Activated CD8-positive, alpha-beta T cell treated with anti-CD3 and anti-CD28 coated beads, Interleukin-2, amount 10 ng/mL, durations not matched to agents 7 days and 5 days (primary cell): Measurements from ENCODE around the gene DCDC1. TPM values are rescaled to one million over a fixed set of nuclear protein-coding genes. Genes with fewer than 3 reads are reported as not detected.
A peak's percentile ranks its signal among the peaks of the same experiment; 100 is the strongest.

Experiments used
- ATAC-seq: fragments of 150-1000 bp; cut with Tn5 transposase; one replicate; pipeline ENCODE4 v1.10.0; 2021; ENCODE audit warnings: moderate library complexity
- CTCF ChIA-PET: fragments of 350-600 bp; sonication (Branson Sonifier 250); formaldehyde crosslinking; loops from one replicate; lab custom pipeline; 2021; ENCODE audit warnings: antibody characterized with exemption; lab: Charles Lee
- POLR2A ChIA-PET: fragments of 350-600 bp; sonication (Branson Sonifier 250); formaldehyde crosslinking; loops from one replicate; lab custom pipeline; 2021; ENCODE audit warnings: antibody characterized with exemption; lab: Charles Lee
- DNase-seq: peaks from one replicate; pipeline ENCODE4 v3.0.0-alpha.2; 2020
- H3K27ac Mint-ChIP-seq: one replicate; pipeline ENCODE4 v1.8.0; 2021; ENCODE audit warnings: mild to moderate bottlenecking, mixed read lengths
- H3K27me3 Mint-ChIP-seq: one replicate; pipeline ENCODE4 v1.8.0; 2021; ENCODE audit warnings: low read depth, mixed read lengths
- H3K36me3 Mint-ChIP-seq: one replicate; pipeline ENCODE4 v1.8.0; 2021; ENCODE audit warnings: low read depth, mixed read lengths
- H3K4me1 Mint-ChIP-seq: one replicate; pipeline ENCODE4 v1.8.0; 2021; ENCODE audit warnings: low read depth, mixed read lengths
- H3K4me3 Mint-ChIP-seq: one replicate; pipeline ENCODE4 v1.8.0; 2021; ENCODE audit warnings: mild to moderate bottlenecking, mixed read lengths
- H3K9me3 Mint-ChIP-seq: one replicate; pipeline ENCODE4 v1.8.0; 2022; ENCODE audit warnings: mixed read lengths; ENCODE audit not compliant: insufficient read depth
- total RNA-seq, 2 experiments: library from RNA; stranded (reverse); gene quantifications; one replicate each; pipeline ENCODE4 v1.2.3, GENCODE V29; 2021

The DCDC1 gene
- total RNA-seq, 2 experiments from 2014 or later, result not detected

GRCh38 chr11:31375879-31376278, 6.3 kb upstream of the DCDC1 start:
- no peaks in the 10 kb centered on the region for H3K9me3 Mint-ChIP-seq
- ATAC-seq (no peak), DNase-seq (no peak)
- H3K4me3 Mint-ChIP-seq, result no peak overlapping the region
- no peaks in the 10 kb centered on the region for H3K27me3 Mint-ChIP-seq
- peaks cover 5% of the 10 kb centered on the region for H3K4me1 Mint-ChIP-seq
- ChIA-PET POLR2A (no interaction called here), CTCF (no interaction called here)
- H3K27ac Mint-ChIP-seq, result no peak overlapping the region
- peaks cover 5% of the 10 kb centered on the region for H3K36me3 Mint-ChIP-seq

GRCh38 chr11:31366795-31367194, 2.7 kb downstream of the DCDC1 start:
- Mint-ChIP-seq H3K4me1 (peaks cover 34% of the 10 kb centered on the region), H3K27ac (no peak overlapping the region), H3K9me3 (no peaks in the 10 kb centered on the region), H3K27me3 (peaks cover 15% of the 10 kb centered on the region), H3K36me3 (peaks cover 1% of the 10 kb centered on the region), H3K4me3 (peak overlapping the region; percentile 19)
- ATAC-seq (no peak), DNase-seq (peak; percentile 38)
- CTCF ChIA-PET, result interaction anchor here (1.0 kb wide), 1 partner anchor 68 kb away, joined by 3 read pairs; no protein-coding TSS in a partner anchor
- POLR2A ChIA-PET, result interaction anchor here (0.6 kb wide), 1 partner anchor 126 kb away, joined by 3 read pairs; no protein-coding TSS in a partner anchor

GRCh38 chr11:31361743-31362142, 7.8 kb downstream of the DCDC1 start:
- H3K4me1 Mint-ChIP-seq, result peaks cover 12% of the 10 kb centered on the region
- no peaks in the 10 kb centered on the region for H3K9me3 Mint-ChIP-seq
- H3K36me3 Mint-ChIP-seq, result no peaks in the 10 kb centered on the region
- ChIA-PET POLR2A (no interaction called here), CTCF (no interaction called here)
- ATAC-seq (no peak), DNase-seq (no peak)
- no peak overlapping the region for H3K27ac Mint-ChIP-seq
- H3K27me3 Mint-ChIP-seq, result peaks cover 14% of the 10 kb centered on the region
- H3K4me3 Mint-ChIP-seq, result no peak overlapping the region

- H3K4me3 Mint-ChIP-seq, result no peak overlapping the region
- H3K36me3 Mint-ChIP-seq, result no peaks in the 10 kb centered on the region
- ChIA-PET CTCF (no interaction called here), POLR2A (no interaction called here)
- H3K4me1 Mint-ChIP-seq, result no peaks in the 10 kb centered on the region
- peaks cover 6% of the 10 kb centered on the region for H3K27me3 Mint-ChIP-seq
- DNase-seq (no peak), ATAC-seq (no peak)
- H3K27ac Mint-ChIP-seq, result no peak overlapping the region
- no peaks in the 10 kb centered on the region for H3K9me3 Mint-ChIP-seq
Measured at GRCh38 chr11:31355817-31356216, 13.7 kb downstream of the DCDC1 start.

GRCh38 chr11:31355131-31355530, 14.4 kb downstream of the DCDC1 start:
- H3K4me3 Mint-ChIP-seq, result no peak overlapping the region
- ATAC-seq (no peak), DNase-seq (no peak)
- no peaks in the 10 kb centered on the region for H3K9me3 Mint-ChIP-seq
- H3K27ac Mint-ChIP-seq, result no peak overlapping the region
- peaks cover 4% of the 10 kb centered on the region for H3K27me3 Mint-ChIP-seq
- H3K36me3 Mint-ChIP-seq, result no peaks in the 10 kb centered on the region
- no peaks in the 10 kb centered on the region for H3K4me1 Mint-ChIP-seq
- ChIA-PET POLR2A (no interaction called here), CTCF (no interaction called here)

GRCh38 chr11:31351168-31351567, 18.4 kb downstream of the DCDC1 start:
- DNase-seq, result no peak
- ChIA-PET CTCF (interaction anchor here (2.2 kb wide), 1 partner anchor 15 kb away, joined by 5 read pairs; no protein-coding TSS in a partner anchor), POLR2A (no interaction called here)
- peaks cover 10% of the 10 kb centered on the region for H3K27me3 Mint-ChIP-seq
- no peaks in the 10 kb centered on the region for H3K4me1 Mint-ChIP-seq
- no peak overlapping the region for H3K4me3 Mint-ChIP-seq
- no peaks in the 10 kb centered on the region for H3K9me3 Mint-ChIP-seq
- no peak for ATAC-seq
- no peak overlapping the region for H3K27ac Mint-ChIP-seq
- H3K36me3 Mint-ChIP-seq, result no peaks in the 10 kb centered on the region

GRCh38 chr11:31340903-31341572, 28.5 kb downstream of the DCDC1 start:
- ChIA-PET POLR2A (no interaction called here), CTCF (interaction anchor here (1.0 kb wide), 1 partner anchor 28 kb away, joined by 4 read pairs; the partner anchor contains the start of genes DCDC1 and DNAJC24)
- peaks cover 7% of the 10 kb centered on the region for H3K27me3 Mint-ChIP-seq
- H3K4me3 Mint-ChIP-seq, result no peak overlapping the region
- no peak overlapping the region for H3K27ac Mint-ChIP-seq
- H3K9me3 Mint-ChIP-seq, result no peaks in the 10 kb centered on the region
- peak; percentile 20 for DNase-seq
- no peaks in the 10 kb centered on the region for H3K36me3 Mint-ChIP-seq
- no peak for ATAC-seq
- no peaks in the 10 kb centered on the region for H3K4me1 Mint-ChIP-seq

GRCh38 chr11:31337806-31338205, 31.7 kb downstream of the DCDC1 start:
- POLR2A ChIA-PET, result no interaction called here
- no peak overlapping the region for H3K4me3 Mint-ChIP-seq
- no peaks in the 10 kb centered on the region for H3K4me1 Mint-ChIP-seq
- no peak for ATAC-seq
- no peak overlapping the region for H3K27ac Mint-ChIP-seq
- DNase-seq, result no peak
- CTCF ChIA-PET, result no interaction called here
- H3K36me3 Mint-ChIP-seq, result no peaks in the 10 kb centered on the region
- peaks cover 5% of the 10 kb centered on the region for H3K27me3 Mint-ChIP-seq
- no peaks in the 10 kb centered on the region for H3K9me3 Mint-ChIP-seq

GRCh38 chr11:31328697-31329096, 40.8 kb downstream of the DCDC1 start:
- ChIA-PET POLR2A (no interaction called here), CTCF (no interaction called here)
- H3K36me3 Mint-ChIP-seq, result no peaks in the 10 kb centered on the region
- DNase-seq (no peak), ATAC-seq (no peak)
- H3K4me1 Mint-ChIP-seq, result peaks cover 4% of the 10 kb centered on the region
- H3K9me3 Mint-ChIP-seq, result no peaks in the 10 kb centered on the region
- no peak overlapping the region for H3K27ac Mint-ChIP-seq
- H3K4me3 Mint-ChIP-seq, result no peak overlapping the region
- no peaks in the 10 kb centered on the region for H3K27me3 Mint-ChIP-seq

- H3K9me3 Mint-ChIP-seq, result no peaks in the 10 kb centered on the region
- ATAC-seq (no peak), DNase-seq (no peak)
- H3K4me3 Mint-ChIP-seq, result no peak overlapping the region
- H3K36me3 Mint-ChIP-seq, result no peaks in the 10 kb centered on the region
- H3K27me3 Mint-ChIP-seq, result no peaks in the 10 kb centered on the region
- CTCF ChIA-PET, result no interaction called here
- H3K4me1 Mint-ChIP-seq, result peaks cover 4% of the 10 kb centered on the region
- POLR2A ChIA-PET, result no interaction called here
- no peak overlapping the region for H3K27ac Mint-ChIP-seq
Measured at GRCh38 chr11:31327417-31327816, 42.1 kb downstream of the DCDC1 start.

- peaks cover 4% of the 10 kb centered on the region for H3K4me1 Mint-ChIP-seq
- no peak for DNase-seq
- ChIA-PET CTCF (interaction anchor here (0.6 to 1.0 kb wide), 3 partner anchors 43 to 1587 kb away, joined by 3 read pairs; partner anchors contain the start of genes DCDC1 and DNAJC24), POLR2A (no interaction called here)
- H3K27me3 Mint-ChIP-seq, result no peaks in the 10 kb centered on the region
- no peak overlapping the region for H3K4me3 Mint-ChIP-seq
- no peaks in the 10 kb centered on the region for H3K36me3 Mint-ChIP-seq
- no peak overlapping the region for H3K27ac Mint-ChIP-seq
- peak; percentile 44 for ATAC-seq
- H3K9me3 Mint-ChIP-seq, result no peaks in the 10 kb centered on the region
Measured at GRCh38 chr11:31326470-31327148, 42.9 kb downstream of the DCDC1 start.

GRCh38 chr11:31325160-31325559, 44.4 kb downstream of the DCDC1 start:
- no peak for DNase-seq
- ATAC-seq, result no peak
- ChIA-PET CTCF (no interaction called here), POLR2A (no interaction called here)
- Mint-ChIP-seq H3K27me3 (no peaks in the 10 kb centered on the region), H3K9me3 (no peaks in the 10 kb centered on the region), H3K4me1 (peaks cover 4% of the 10 kb centered on the region), H3K27ac (no peak overlapping the region), H3K36me3 (no peaks in the 10 kb centered on the region), H3K4me3 (no peak overlapping the region)
